AG04449 (cell line): Measurements from ENCODE around the gene RPL18.

ENCODE experiments used
- CTCF ChIA-PET: fragments of 350-600 bp; formaldehyde crosslinking; extraction: SDS; loops from one replicate; lab custom pipeline; 2021; ENCODE audit warnings: antibody characterized with exemption; lab: Yijun Ruan, JAX
- POLR2A ChIA-PET: fragments of 400-600, 350-600 bp; formaldehyde crosslinking; extraction: SDS; loops from one replicate; lab custom pipeline; 2020; ENCODE audit warnings: antibody characterized with exemption, inconsistent platforms; lab: Yijun Ruan, JAX
- DNase-seq: peaks from one replicate; pipeline ENCODE4 v3.0.0-alpha.2; 2010; ENCODE audit warnings: low read depth, low spot score
- H3K4me3 ChIP-seq: 2 replicates; pipeline ENCODE4 v1.5.1; 2011; ENCODE audit warnings: low read depth, mild to moderate bottlenecking, control low read depth, low read length
- TF ChIP-seq, protein P1 (sequence below): IDR thresholded peaks from one replicate; pipeline ENCODE4 v1.5.1; 2011; ENCODE audit warnings: mild to moderate bottlenecking, moderate library complexity, low read length, control low read depth, inconsistent platforms; ENCODE audit not compliant: insufficient read depth; ENCODE audit errors: missing control alignments

Gene RPL18

DNA sequence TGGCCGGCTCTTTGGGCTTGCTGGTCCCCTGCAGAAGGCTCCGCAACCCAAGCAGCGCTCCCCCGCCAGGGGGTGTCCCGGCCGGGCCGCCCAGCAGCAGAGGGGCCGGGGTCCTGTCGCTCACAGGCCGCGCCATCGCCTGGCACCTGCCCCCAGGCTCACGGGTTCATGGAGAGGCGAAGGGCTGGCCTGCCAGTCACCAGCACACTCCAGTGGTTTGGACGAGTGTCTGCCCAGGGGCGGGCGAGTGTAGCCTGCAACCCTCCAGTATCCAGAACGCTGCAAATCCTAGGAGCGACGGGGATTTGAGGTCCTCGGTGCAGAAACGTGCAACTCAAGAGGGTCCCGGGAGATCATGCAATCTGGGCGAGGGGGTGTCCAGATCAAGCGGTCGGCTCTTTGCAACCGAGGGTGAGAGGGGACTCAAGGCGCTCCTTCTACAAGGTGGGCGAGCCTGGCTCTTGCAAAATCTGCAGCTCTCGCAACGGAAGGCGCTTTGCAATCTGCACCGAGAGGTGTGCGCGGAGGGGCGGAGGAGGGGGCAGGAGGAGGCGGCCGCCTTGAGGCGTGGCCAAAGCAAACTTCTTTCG lies 18.0 kb upstream of the RPL18 start, which contains the start of gene DBP:
TSS of gene DBP (minus strand) at position 521 of the 590 bp plus-strand sequence. CDS start at position 136, 385 bp downstream.
- POLR2A ChIA-PET = interaction anchor here (1.3 to 1.5 kb wide), 2 partner anchors 13 to 18 kb away, joined by 4 to 5 read pairs; partner anchors contain the start of genes RPL18 and SPHK2
- CTCF ChIA-PET = interaction anchor here (0.8 to 1.3 kb wide), 2 partner anchors 8 to 9 kb away, joined by 3 to 5 read pairs; partner anchors contain the start of gene CA11
- DNase-seq = no peak

DNA sequence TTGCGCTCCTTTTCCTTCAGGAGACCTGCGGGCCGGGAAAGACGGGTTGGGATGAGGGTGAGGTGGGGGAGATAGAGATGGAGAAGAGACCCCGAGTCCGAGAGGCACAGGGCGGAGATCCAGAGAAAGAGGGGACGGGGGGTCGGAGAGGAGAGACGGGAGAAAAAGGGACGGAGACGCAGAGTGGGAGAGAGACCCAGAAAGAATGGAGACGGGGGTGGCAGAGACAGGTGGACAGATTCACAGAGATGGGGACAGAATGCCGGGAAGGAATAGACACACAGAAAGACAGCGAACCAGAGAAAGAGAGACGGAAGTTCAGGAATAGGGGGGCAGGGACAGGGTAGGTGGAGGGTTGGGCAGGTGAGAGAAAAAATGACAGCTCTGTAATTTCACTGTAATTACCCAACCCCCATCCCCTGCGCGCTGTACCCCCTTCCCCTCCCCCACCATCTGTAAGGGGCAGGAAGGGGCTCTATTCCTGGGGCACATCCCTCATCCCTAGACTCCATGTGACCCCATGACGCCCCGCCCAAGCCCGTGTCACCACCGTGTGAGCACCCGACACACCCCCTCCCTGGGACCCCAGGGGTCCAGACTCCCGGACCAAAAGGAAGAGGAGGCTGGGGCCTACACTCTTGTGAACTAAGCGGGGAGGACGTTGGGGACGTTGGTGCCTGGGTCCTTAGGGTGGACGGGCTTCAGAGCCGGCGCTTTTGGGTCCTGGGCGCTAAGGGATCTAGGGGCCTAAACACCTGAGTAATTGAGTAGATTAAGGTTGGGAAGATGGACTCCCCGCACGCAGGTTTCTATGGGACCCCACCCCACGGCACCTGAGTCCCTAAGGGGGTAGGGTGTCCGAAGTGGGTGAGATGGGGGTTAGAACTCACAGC lies 17.2 kb upstream of the RPL18 start:
- ChIA-PET POLR2A (no interaction called here), CTCF (interaction anchor here (1.3 kb wide), 1 partner anchor 9 kb away, joined by 5 read pairs; no protein-coding TSS in a partner anchor)
- DNase-seq = no peak
- TF ChIP-seq, protein P1, sequence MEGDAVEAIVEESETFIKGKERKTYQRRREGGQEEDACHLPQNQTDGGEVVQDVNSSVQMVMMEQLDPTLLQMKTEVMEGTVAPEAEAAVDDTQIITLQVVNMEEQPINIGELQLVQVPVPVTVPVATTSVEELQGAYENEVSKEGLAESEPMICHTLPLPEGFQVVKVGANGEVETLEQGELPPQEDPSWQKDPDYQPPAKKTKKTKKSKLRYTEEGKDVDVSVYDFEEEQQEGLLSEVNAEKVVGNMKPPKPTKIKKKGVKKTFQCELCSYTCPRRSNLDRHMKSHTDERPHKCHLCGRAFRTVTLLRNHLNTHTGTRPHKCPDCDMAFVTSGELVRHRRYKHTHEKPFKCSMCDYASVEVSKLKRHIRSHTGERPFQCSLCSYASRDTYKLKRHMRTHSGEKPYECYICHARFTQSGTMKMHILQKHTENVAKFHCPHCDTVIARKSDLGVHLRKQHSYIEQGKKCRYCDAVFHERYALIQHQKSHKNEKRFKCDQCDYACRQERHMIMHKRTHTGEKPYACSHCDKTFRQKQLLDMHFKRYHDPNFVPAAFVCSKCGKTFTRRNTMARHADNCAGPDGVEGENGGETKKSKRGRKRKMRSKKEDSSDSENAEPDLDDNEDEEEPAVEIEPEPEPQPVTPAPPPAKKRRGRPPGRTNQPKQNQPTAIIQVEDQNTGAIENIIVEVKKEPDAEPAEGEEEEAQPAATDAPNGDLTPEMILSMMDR = no peak
- H3K4me3 ChIP-seq = peak overlapping the region; percentile 62

More for the DNA sequence above, 18.0 kb upstream of the RPL18 start, which contains the start of gene DBP:
- peak within 1 kb of the TSS; percentile 66 for H3K4me3 ChIP-seq
- TF ChIP-seq, protein P1 = peak; percentile 23

DNA sequence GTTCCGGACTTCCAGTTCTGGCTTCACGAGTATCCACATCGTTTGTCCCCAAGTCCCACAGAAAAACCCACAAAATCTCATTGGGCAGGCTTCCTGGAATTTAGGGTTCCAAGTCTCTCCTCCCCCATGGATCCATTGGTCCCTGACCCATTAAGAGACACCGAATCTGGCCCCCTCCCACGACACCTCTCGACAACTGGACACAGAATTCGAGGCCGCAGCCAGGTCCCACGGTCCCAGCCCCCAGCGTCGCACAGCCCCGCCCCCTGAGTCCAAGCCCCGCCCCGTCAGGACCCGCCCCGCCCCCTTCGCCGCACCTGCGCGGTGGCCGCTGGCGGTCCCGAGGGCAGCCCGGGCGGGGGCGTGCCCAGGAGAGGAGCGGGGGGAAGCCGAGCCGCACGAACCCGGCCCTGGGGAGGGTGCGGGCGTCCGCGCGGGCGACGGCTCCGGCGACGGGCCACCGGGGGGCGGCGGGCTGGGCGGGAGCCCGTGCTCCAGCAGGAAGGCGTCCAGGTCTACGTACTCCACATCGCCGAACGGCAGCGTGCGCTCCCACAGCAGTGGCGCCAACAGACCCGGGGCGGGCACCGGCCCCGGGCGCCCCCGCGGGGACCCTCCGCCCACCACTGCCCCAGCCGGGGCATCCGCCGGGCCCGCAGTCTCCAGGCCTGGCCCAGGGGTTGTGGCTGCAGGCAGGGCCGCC lies 16.4 kb upstream of the RPL18 start:
- TF ChIP-seq, protein P1 = no peak
- ChIA-PET POLR2A (no interaction called here), CTCF (interaction anchor here (1.3 kb wide), 1 partner anchor 10 kb away, joined by 5 read pairs; no protein-coding TSS in a partner anchor)
- H3K4me3 ChIP-seq = peak overlapping the region; percentile 62
- DNase-seq = no peak

DNA sequence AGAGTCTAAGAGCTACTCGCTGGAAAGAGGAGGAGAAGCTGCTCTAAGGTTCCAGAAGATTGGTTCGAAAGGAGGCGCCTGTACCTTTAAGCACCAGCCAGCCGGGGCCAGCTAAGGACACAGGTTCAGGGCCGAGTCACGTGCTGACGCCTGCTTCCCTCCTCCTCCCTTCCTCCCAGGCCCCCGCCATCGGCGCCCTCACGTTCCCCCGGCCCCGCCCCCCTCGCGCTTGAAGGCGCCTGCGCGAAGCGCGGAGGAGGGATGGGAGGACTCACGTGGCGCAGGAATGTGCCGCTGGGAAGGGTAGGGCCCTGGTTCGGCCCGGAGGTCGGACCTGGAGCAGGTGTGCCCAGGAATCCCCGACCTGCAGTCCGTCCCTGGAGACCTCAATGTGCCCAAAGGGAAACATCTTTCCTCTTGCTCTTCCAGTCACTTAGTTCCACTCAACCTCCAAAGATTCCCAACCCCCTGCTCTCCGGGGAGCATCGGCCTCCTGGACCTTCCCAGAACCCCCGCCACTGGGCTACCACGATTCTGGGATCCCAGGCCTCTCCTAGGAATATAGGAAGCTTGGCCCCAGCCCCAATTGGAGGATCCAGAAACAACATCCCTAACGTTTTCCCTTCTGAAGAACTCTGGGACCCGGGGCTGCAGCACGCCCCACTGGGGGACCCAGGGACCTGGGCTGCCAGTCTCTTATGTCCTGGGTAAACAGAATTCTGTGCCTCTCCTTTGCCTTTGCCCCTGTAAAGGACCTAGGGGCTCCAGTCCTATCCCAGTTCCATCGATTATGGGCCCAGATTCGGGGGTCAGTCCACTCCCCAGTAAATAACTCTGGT lies 15.7 kb upstream of the RPL18 start:
- ChIA-PET CTCF (interaction anchor here (0.6 kb wide), 1 partner anchor 11 kb away, joined by 3 read pairs; no protein-coding TSS in a partner anchor), POLR2A (interaction anchor here (0.8 to 2.7 kb wide), 3 partner anchors 11 to 331 kb away, joined by 3 to 17 read pairs (median 8); partner anchors contain the start of genes RPL18 and SPHK2)
- DNase-seq = no peak
- TF ChIP-seq, protein P1 = no peak
- peak overlapping the region; percentile 42 for H3K4me3 ChIP-seq

DNA sequence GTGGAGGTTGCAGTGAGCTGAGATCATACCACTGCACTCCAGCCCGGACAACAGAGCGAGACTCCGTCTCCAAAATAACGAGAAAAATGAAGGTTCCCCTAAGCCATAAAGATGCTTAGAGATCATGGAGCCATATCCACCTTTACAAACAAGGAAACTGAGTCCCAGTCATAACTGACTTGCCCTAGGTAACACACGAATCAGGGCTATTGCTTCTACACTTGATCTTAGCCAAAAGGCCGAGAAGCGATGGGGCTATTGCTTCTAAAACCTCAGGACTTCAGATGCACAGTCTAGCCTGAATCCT lies 15.0 kb upstream of the RPL18 start:
- no peak for DNase-seq
- ChIA-PET CTCF (interaction anchor here (0.6 to 1.2 kb wide), 2 partner anchors 10 to 300 kb away, joined by 3 read pairs; no protein-coding TSS in a partner anchor), POLR2A (interaction anchor here (0.8 to 2.7 kb wide), 3 partner anchors 10 to 332 kb away, joined by 3 to 17 read pairs (median 8); partner anchors contain the start of genes RPL18 and SPHK2)
- H3K4me3 ChIP-seq = peak overlapping the region; percentile 42
- TF ChIP-seq, protein P1 = no peak
